ENCODE results near the gene NCK1. TPM values are rescaled to one million over a fixed set of nuclear protein-coding genes. Genes with fewer than 3 reads are reported as not detected.

NCK1 gene
- polyA plus RNA-seq, 1 experiment, result 11.7 TPM

DNA sequence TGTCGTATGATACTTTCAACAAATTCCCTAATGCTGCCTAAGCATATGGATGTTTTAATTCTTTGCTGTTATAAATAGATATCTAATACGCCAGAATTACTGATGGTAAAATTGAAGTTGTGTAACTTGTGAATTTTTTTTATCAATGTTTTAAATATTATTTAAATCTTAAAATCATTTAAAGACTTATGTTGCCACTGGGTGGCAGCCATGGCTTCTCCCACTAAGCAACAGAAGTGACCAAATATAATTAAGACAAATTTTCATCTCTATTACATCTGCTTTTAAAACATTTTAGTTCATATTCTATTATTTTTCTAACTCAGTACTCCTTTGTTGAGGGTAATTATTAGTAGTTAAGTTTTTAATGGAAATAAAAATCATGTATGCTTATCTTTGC lies 87.7 kb downstream of the NCK1 start:
- H3K4me3 ChIP-seq (ENCODE audit: low read depth, low read length), result no peak overlapping the region
- ChIA-PET CTCF (interaction anchor here (2.3 kb wide), 1 partner anchor 65 kb away, joined by 29 read pairs; no protein-coding TSS in a partner anchor), POLR2A (no interaction called here)
- no peaks in the 10 kb centered on the region for H3K27me3 ChIP-seq (ENCODE audit: control insufficient read depth, insufficient read depth, low read length)
- H3K36me3 ChIP-seq (ENCODE audit: control insufficient read depth, insufficient read depth, low read length), result no peaks in the 10 kb centered on the region
- TF ChIP-seq, protein P1, sequence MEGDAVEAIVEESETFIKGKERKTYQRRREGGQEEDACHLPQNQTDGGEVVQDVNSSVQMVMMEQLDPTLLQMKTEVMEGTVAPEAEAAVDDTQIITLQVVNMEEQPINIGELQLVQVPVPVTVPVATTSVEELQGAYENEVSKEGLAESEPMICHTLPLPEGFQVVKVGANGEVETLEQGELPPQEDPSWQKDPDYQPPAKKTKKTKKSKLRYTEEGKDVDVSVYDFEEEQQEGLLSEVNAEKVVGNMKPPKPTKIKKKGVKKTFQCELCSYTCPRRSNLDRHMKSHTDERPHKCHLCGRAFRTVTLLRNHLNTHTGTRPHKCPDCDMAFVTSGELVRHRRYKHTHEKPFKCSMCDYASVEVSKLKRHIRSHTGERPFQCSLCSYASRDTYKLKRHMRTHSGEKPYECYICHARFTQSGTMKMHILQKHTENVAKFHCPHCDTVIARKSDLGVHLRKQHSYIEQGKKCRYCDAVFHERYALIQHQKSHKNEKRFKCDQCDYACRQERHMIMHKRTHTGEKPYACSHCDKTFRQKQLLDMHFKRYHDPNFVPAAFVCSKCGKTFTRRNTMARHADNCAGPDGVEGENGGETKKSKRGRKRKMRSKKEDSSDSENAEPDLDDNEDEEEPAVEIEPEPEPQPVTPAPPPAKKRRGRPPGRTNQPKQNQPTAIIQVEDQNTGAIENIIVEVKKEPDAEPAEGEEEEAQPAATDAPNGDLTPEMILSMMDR (IDR thresholded peaks at IDR 0.05; ENCODE audit: insufficient read depth, low read depth, low read length), result peak; percentile 29; the same call in 1 of the 2 replicates
- DNase-seq (ENCODE audit: low read depth), result no peak

DNA sequence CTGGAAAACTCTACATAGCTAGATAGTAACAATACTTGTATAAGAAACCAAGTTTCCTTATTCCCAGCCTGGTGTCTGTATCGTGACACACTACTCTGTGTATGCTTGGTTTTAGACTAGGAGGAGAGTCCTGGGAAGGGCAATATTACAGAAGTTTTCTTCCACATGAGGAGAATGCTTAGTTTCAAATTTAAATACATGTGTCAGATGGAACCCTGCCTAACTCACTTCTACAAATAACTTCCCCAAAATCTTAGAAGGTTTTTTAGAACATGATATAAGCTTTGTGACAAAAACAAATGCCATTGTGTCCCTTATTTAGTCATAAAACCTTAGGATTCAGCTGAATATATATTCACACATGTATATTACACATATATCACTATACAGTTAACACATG lies 88.6 kb downstream of the NCK1 start:
- no peak for DNase-seq (ENCODE audit: low read depth)
- no peaks in the 10 kb centered on the region for H3K36me3 ChIP-seq (ENCODE audit: control insufficient read depth, insufficient read depth, low read length)
- H3K27me3 ChIP-seq (ENCODE audit: control insufficient read depth, insufficient read depth, low read length), result no peaks in the 10 kb centered on the region
- TF ChIP-seq, protein P1 (IDR thresholded peaks at IDR 0.05; ENCODE audit: insufficient read depth, low read depth, low read length), result no peak
- ChIA-PET CTCF (interaction anchor here (0.8 to 2.3 kb wide), 6 partner anchors 9 to 198 kb away, joined by 3 to 29 read pairs (median 4); no protein-coding TSS in a partner anchor), POLR2A (no interaction called here)
- no peak overlapping the region for H3K4me3 ChIP-seq (ENCODE audit: low read depth, low read length)

DNA sequence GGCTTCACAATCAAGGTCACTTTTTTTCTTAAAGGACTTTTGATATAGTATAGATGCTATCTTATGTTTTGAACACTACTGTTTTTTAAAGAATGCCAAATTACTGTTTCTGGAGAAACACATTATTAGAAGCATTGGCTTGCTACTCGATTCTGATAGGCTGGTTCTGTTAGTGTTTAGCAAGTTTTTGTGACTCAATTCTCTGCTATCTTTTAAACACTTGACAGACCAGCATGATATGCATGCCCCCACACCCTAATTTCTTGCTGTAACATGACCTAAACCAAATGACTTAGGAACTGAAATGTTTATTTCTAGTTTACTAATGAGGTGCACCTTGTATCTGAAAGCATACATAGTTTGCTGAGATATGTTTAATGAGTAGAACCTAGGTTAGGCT lies 90.3 kb downstream of the NCK1 start:
- no peak for DNase-seq (ENCODE audit: low read depth)
- Histone ChIP-seq H3K4me3 (ENCODE audit: low read depth, low read length) (no peak overlapping the region), H3K27me3 (ENCODE audit: control insufficient read depth, insufficient read depth, low read length) (no peaks in the 10 kb centered on the region), H3K36me3 (ENCODE audit: control insufficient read depth, insufficient read depth, low read length) (no peaks in the 10 kb centered on the region)
- CTCF ChIA-PET, result no interaction called here
- TF ChIP-seq, protein P1 (IDR thresholded peaks at IDR 0.05; ENCODE audit: insufficient read depth, low read depth, low read length), result no peak
- POLR2A ChIA-PET, result no interaction called here

DNA sequence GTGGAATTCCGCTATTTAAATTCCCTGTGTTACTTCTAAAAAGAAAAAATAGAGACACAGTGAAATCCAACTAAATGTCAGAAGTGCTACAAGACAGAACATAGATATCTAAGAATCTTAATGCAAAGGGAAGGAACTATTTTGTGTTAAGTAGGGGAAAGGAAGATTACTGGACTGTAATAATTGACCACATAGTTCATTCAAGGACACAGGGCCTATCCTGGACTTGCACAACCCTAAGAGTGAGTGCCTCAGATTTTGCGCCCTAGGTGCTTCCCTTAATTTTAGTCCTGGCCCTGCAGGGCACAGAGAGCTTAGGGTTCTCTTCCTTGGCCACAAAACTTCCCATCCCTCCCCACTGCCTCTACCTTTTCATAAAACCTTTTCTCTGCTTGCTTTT lies 92.2 kb downstream of the NCK1 start:
- Histone ChIP-seq H3K36me3 (ENCODE audit: control insufficient read depth, insufficient read depth, low read length) (no peaks in the 10 kb centered on the region), H3K27me3 (ENCODE audit: control insufficient read depth, insufficient read depth, low read length) (no peaks in the 10 kb centered on the region), H3K4me3 (ENCODE audit: low read depth, low read length) (no peak overlapping the region)
- POLR2A ChIA-PET, result no interaction called here
- DNase-seq (ENCODE audit: low read depth), result no peak
- CTCF ChIA-PET, result no interaction called here
- TF ChIP-seq, protein P1 (IDR thresholded peaks at IDR 0.05; ENCODE audit: insufficient read depth, low read depth, low read length), result no peak

DNA sequence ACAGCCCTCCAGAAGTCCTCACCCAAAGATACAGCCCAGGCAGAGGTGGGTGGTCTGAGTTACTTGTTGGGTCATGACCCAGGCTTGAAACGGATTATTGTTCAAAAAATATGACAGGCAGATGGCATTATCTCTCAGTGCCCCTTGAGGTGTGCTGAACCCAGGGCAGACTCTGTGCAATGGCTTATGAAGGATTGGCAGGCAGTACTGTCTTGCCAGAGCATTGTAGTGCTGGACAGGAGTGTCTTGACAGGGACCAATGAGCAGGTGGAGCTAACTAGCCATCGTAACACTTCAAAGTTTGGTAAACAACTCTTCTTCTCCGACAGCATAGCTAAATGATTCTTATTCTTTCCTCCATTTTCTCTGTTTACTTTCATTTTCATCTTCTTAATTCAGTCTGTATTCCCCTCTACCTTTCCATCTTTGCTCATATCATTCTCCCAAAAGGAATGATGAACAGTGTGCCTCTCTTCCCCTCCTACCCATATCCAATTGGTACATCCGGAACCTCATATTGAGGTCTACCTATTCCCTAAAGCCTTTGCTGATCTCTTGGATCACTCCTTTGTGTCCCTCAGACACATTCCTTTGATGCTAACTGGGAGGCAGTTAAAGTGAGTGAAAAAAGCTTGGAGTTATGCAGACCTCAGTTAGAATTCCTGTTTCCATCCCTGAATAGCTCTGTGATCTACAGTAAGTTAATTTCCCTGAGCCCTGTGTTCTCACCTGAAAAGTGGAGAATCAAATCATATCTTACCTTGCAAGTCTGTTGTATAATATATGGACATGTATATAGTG lies 93.2 kb downstream of the NCK1 start:
- H3K4me3 ChIP-seq (ENCODE audit: low read depth, low read length), result no peak overlapping the region
- POLR2A ChIA-PET, result interaction anchor here (0.6 kb wide), 1 partner anchor 620 kb away, joined by 3 read pairs; no protein-coding TSS in a partner anchor
- TF ChIP-seq, protein P1 (IDR thresholded peaks at IDR 0.05; ENCODE audit: insufficient read depth, low read depth, low read length), result no peak

More for the DNA sequence above, 93.2 kb downstream of the NCK1 start:
- H3K27me3 ChIP-seq (ENCODE audit: control insufficient read depth, insufficient read depth, low read length), result no peaks in the 10 kb centered on the region
- H3K36me3 ChIP-seq (ENCODE audit: control insufficient read depth, insufficient read depth, low read length), result no peaks in the 10 kb centered on the region
- no peak for DNase-seq (ENCODE audit: low read depth)
- CTCF ChIA-PET, result interaction anchor here (0.9 to 1.3 kb wide), 3 partner anchors 28 to 197 kb away, joined by 3 to 6 read pairs (median 3); no protein-coding TSS in a partner anchor

All from BJ (cell line).